Subcutaneous adipose tissue (tissue), 4 donors: ENCODE results near the gene RNASE12. TPM values are rescaled to one million over a fixed set of nuclear protein-coding genes. Genes with fewer than 3 reads are reported as not detected.

Experiments
- total RNA-seq, 4 donors: library from RNA; depleted of rRNA; stranded (reverse); fragments of >200 nt; gene quantifications; one replicate each; pipeline ENCODE4 v1.1.0, GENCODE V29; 2016
- TF ChIP-seq, protein P1 (sequence below): fragments of 450-650 bp; IDR thresholded peaks from one replicate; pipeline ENCODE4 v1.5.1; 2016; ENCODE audit warnings: low read depth, mild to moderate bottlenecking, control low read depth, antibody characterized with exemption, moderate library complexity

The RNASE12 gene, protein sequence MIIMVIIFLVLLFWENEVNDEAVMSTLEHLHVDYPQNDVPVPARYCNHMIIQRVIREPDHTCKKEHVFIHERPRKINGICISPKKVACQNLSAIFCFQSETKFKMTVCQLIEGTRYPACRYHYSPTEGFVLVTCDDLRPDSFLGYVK
- not detected for total RNA-seq

DNA sequence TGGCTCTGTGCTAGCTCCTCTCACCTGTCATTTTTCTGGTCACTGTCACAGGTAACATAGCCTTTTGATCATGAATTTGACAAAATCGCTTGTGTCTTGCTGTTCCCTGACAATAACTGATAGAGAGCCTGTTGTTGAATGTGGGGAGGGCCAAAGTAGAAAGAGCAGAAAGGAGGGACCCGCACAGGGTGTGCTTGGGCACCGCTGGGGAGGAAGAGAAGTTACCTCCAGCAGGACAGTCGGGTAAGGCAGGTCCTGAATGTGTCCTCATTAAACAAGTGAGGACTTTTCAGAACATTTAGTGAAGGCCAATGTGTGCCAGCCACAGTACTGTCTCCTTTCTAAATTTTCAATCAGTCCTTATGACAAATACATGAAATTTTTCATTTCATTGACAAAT, at the start of gene RNASE12:
Gene RNASE12, minus strand, starts transcription at position 142 of the 400 bp plus-strand sequence. CDS start 653 bp downstream, outside the sequence.
- TF ChIP-seq, protein P1, sequence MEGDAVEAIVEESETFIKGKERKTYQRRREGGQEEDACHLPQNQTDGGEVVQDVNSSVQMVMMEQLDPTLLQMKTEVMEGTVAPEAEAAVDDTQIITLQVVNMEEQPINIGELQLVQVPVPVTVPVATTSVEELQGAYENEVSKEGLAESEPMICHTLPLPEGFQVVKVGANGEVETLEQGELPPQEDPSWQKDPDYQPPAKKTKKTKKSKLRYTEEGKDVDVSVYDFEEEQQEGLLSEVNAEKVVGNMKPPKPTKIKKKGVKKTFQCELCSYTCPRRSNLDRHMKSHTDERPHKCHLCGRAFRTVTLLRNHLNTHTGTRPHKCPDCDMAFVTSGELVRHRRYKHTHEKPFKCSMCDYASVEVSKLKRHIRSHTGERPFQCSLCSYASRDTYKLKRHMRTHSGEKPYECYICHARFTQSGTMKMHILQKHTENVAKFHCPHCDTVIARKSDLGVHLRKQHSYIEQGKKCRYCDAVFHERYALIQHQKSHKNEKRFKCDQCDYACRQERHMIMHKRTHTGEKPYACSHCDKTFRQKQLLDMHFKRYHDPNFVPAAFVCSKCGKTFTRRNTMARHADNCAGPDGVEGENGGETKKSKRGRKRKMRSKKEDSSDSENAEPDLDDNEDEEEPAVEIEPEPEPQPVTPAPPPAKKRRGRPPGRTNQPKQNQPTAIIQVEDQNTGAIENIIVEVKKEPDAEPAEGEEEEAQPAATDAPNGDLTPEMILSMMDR = no peak

GRCh38 chr14:20632831-20633691, 41.9 kb upstream of the RNASE12 start:
- TF ChIP-seq, protein P1 = no peak

- TF ChIP-seq, protein P1 = no peak
Measured at GRCh38 chr14:20632448-20632830, 41.3 kb upstream of the RNASE12 start.

- TF ChIP-seq, protein P1 = no peak
Measured at GRCh38 chr14:20631880-20632389, 40.8 kb upstream of the RNASE12 start.

DNA sequence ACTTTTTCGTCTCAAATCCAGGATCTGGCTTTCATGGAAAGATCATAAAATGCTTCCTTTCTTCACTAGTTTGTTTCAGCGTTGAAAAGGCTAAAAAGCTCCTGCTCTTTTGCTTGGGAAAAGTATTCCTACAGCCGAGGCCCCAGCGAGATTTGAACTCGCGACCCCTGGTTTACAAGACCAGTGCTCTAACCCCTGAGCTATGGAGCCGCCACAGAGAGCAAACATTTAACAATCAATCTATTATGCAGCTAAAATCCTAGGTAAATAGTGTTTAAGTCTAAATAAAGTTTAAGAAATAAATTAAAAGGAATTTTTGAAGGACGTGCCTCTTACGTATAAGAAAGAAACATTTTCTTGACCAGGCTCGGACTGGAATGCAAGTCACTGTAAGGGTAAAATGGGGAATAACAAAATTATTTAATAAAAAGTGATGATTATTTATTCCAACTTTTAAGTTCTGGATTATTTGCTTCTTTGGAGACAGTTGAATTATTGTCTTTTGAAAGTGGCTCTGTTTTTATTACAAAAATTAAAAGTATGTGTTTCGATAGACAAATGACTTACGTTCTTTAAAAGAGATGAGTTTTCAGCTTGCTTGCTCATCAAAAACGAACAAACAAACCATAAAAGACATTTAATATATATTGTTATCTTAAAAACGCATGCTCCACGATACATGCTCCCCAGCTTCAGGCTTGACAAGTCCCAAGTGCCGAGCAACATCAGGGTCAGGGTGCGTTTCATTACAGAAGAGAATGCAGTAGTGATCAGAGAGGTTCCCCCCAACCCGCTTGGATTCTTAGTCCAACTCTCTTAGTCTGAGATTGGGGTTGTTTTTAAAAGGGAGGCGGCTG, 40.1 kb upstream of the RNASE12 start:
- TF ChIP-seq, protein P1 = no peak

- TF ChIP-seq, protein P1 = no peak
Measured at GRCh38 chr14:20630340-20631022, 39.3 kb upstream of the RNASE12 start.
